Muscle layer of colon (tissue), 2 donors: Measurements from ENCODE around the gene PRM1.

ENCODE experiments used
- H3K27ac ChIP-seq: one replicate; pipeline ENCODE4 v1.7.0; 2013; ENCODE audit warnings: low read depth, mild to moderate bottlenecking, low read length, moderate library complexity
- H3K27me3 ChIP-seq, 2 donors: one replicate each; pipeline ENCODE4 v1.7.0; 2013; ENCODE audit warnings: low read length in 2 of 2, mild to moderate bottlenecking in 2 of 2; ENCODE audit not compliant: insufficient read depth in 2 of 2, control insufficient read depth in 1 of 2
- H3K36me3 ChIP-seq: one replicate; pipeline ENCODE4 v1.7.0; 2013; ENCODE audit warnings: mild to moderate bottlenecking, low read length; ENCODE audit not compliant: insufficient read depth
- H3K4me1 ChIP-seq: one replicate; pipeline ENCODE4 v1.7.0; 2013; ENCODE audit warnings: mild to moderate bottlenecking, low read length; ENCODE audit not compliant: insufficient read depth
- H3K4me3 ChIP-seq, 2 donors: one replicate each; pipeline ENCODE4 v1.7.0; 2013; ENCODE audit warnings: low read length in 2 of 2, low read depth in 1 of 2, mild to moderate bottlenecking in 1 of 2, moderate library complexity in 1 of 2
- H3K9ac ChIP-seq: one replicate; pipeline ENCODE4 v1.7.0; 2013; ENCODE audit warnings: low read length
- H3K9me3 ChIP-seq: one replicate; pipeline ENCODE4 v1.7.0; 2013; ENCODE audit warnings: mild to moderate bottlenecking, low read length
- donor health status: abdominal sarcoma.
- donor health status: Adenocarcinoma of cecum.

PRM1 gene

GRCh38 chr16:11253009-11253994 lies 27.8 kb downstream of the PRM1 start:
- Histone ChIP-seq H3K36me3 (no peaks in the 10 kb centered on the region), H3K9ac (no peak overlapping the region), H3K4me3 (no peak overlapping the region), H3K9me3 (no peaks in the 10 kb centered on the region), H3K4me1 (peaks cover 21% of the 10 kb centered on the region), H3K27me3 (no peaks in the 10 kb centered on the region), H3K27ac (no peak overlapping the region)

- Histone ChIP-seq H3K9me3 (no peaks in the 10 kb centered on the region), H3K4me1 (peaks cover 21% of the 10 kb centered on the region), H3K27ac (no peak overlapping the region), H3K4me3 (no peak overlapping the region), H3K36me3 (no peaks in the 10 kb centered on the region), H3K9ac (no peak overlapping the region), H3K27me3 (no peaks in the 10 kb centered on the region)
These were observed 28.6 kb downstream of the PRM1 start for GRCh38 chr16:11252482-11252931.

GRCh38 chr16:11251525-11252481 lies 29.3 kb downstream of the PRM1 start:
- Histone ChIP-seq H3K27me3 (no peaks in the 10 kb centered on the region), H3K36me3 (no peaks in the 10 kb centered on the region), H3K27ac (no peak overlapping the region), H3K4me1 (peaks cover 18% of the 10 kb centered on the region), H3K9me3 (no peaks in the 10 kb centered on the region), H3K9ac (no peak overlapping the region), H3K4me3 (no peak overlapping the region)

GRCh38 chr16:11250786-11251524 lies 30.2 kb downstream of the PRM1 start:
- Histone ChIP-seq H3K9ac (no peak overlapping the region), H3K4me3 (no peak overlapping the region), H3K9me3 (no peaks in the 10 kb centered on the region), H3K4me1 (peaks cover 17% of the 10 kb centered on the region), H3K27ac (no peak overlapping the region), H3K36me3 (no peaks in the 10 kb centered on the region), H3K27me3 (no peaks in the 10 kb centered on the region)

GRCh38 chr16:11250091-11250785 lies 30.9 kb downstream of the PRM1 start:
- Histone ChIP-seq H3K4me1 (peaks cover 17% of the 10 kb centered on the region), H3K4me3 (no peak overlapping the region), H3K36me3 (no peaks in the 10 kb centered on the region), H3K27ac (no peak overlapping the region), H3K27me3 (no peaks in the 10 kb centered on the region), H3K9ac (no peak overlapping the region), H3K9me3 (no peaks in the 10 kb centered on the region)

GRCh38 chr16:11249233-11250061 lies 31.7 kb downstream of the PRM1 start:
- Histone ChIP-seq H3K4me3 (no peak overlapping the region), H3K4me1 (peaks cover 15% of the 10 kb centered on the region), H3K27ac (no peak overlapping the region), H3K9ac (no peak overlapping the region), H3K27me3 (no peaks in the 10 kb centered on the region), H3K9me3 (no peaks in the 10 kb centered on the region), H3K36me3 (no peaks in the 10 kb centered on the region)

- H3K4me3 ChIP-seq: no peak overlapping the region
- peaks cover 4% of the 10 kb centered on the region for H3K4me1 ChIP-seq
- H3K9me3 ChIP-seq: no peaks in the 10 kb centered on the region
- H3K9ac ChIP-seq: no peak overlapping the region
- no peaks in the 10 kb centered on the region for H3K36me3 ChIP-seq
- H3K27ac ChIP-seq: no peak overlapping the region
- H3K27me3 ChIP-seq: no peaks in the 10 kb centered on the region
These were observed 33.0 kb downstream of the PRM1 start for GRCh38 chr16:11248133-11248532.

- Histone ChIP-seq H3K4me3 (no peak overlapping the region), H3K36me3 (no peaks in the 10 kb centered on the region), H3K27ac (no peak overlapping the region), H3K9ac (no peak overlapping the region), H3K4me1 (no peaks in the 10 kb centered on the region), H3K27me3 (no peaks in the 10 kb centered on the region), H3K9me3 (no peaks in the 10 kb centered on the region)
These were observed 35.1 kb downstream of the PRM1 start for GRCh38 chr16:11245988-11246387.

GRCh38 chr16:11245222-11245737 lies 35.9 kb downstream of the PRM1 start:
- no peaks in the 10 kb centered on the region for H3K9me3 ChIP-seq
- no peak overlapping the region for H3K4me3 ChIP-seq

GRCh38 chr16:11242658-11243057 lies 38.5 kb downstream of the PRM1 start:
- Histone ChIP-seq H3K4me1 (no peaks in the 10 kb centered on the region), H3K36me3 (no peaks in the 10 kb centered on the region), H3K27me3 (no peaks in the 10 kb centered on the region), H3K9ac (no peak overlapping the region), H3K9me3 (no peaks in the 10 kb centered on the region), H3K27ac (no peak overlapping the region), H3K4me3 (no peak overlapping the region)

More at GRCh38 chr16:11245222-11245737, 35.9 kb downstream of the PRM1 start:
- Histone ChIP-seq H3K36me3 (no peaks in the 10 kb centered on the region), H3K27ac (no peak overlapping the region), H3K9ac (no peak overlapping the region), H3K4me1 (no peaks in the 10 kb centered on the region), H3K27me3 (no peaks in the 10 kb centered on the region)
